Vagina (tissue), 2 donors: ENCODE data around the gene VTI1A.

Experiments
- CTCF ChIP-seq, 3 experiments: fragments of 450-650 bp in 2 of 3; fragments of 200-600 bp in 1 of 3; sonication (generic) in 1 of 3; IDR thresholded peaks; one replicate each; pipeline ENCODE4 v1.5.1; 2017 to 2019; ENCODE audit warnings: antibody characterized with exemption in 3 of 3, mild to moderate bottlenecking in 2 of 3, moderate library complexity in 2 of 3
- POLR2A ChIP-seq, 2 donors: fragments of 450-650 bp; IDR thresholded peaks; one replicate each; pipeline ENCODE4 v1.6.1; 2017; ENCODE audit warnings: antibody characterized with exemption in 2 of 2, mild to moderate bottlenecking in 2 of 2, moderate library complexity in 2 of 2

- TF ChIP-seq CTCF (IDR thresholded peaks at IDR 0.05): no peak
- no peak for TF ChIP-seq POLR2A (IDR thresholded peaks at IDR 0.05)
Measured at GRCh38 chr10:112802411-112803022, 355.5 kb downstream of the VTI1A start.
